ENCODE data around the gene TMCO4.
A peak's percentile ranks its signal among the peaks of the same experiment; 100 is the strongest.
"Not testable (repeated sequence)": the region's sequence is repeated elsewhere in the genome, so short reads cannot be mapped to it uniquely, and the experiment has no call there.

TMCO4 gene

GRCh38 chr1:19799230-19800075 lies at the start of gene TMCO4:
TMCO4 (minus strand) TSS chr1:19799916; CDS start chr1:19780758, 19,158 bp downstream.
- peak within 1 kb of the TSS; percentile 76; the same call in 1 of the 2 replicates for H3K4me3 ChIP-seq (ENCODE audit: low read length)
- TF ChIP-seq ZNF274 (IDR thresholded peaks at IDR 0.05; ENCODE audit: low read depth, low read length), result no peak

GRCh38 chr1:19849307-19849706 lies 49.6 kb upstream of the TMCO4 start:
- not testable (repeated sequence) for H3K4me3 ChIP-seq (ENCODE audit: low read length)

GRCh38 chr1:19847334-19847733 lies 47.6 kb upstream of the TMCO4 start:
- H3K4me3 ChIP-seq (ENCODE audit: low read length), result not testable (repeated sequence)

GRCh38 chr1:19846338-19846737 lies 46.6 kb upstream of the TMCO4 start:
- no peak overlapping the region for H3K4me3 ChIP-seq (ENCODE audit: low read length)
- TF ChIP-seq ZNF274 (IDR thresholded peaks at IDR 0.05; ENCODE audit: low read depth, low read length), result no peak

GRCh38 chr1:19845555-19845954 lies 45.8 kb upstream of the TMCO4 start:
- H3K4me3 ChIP-seq (ENCODE audit: low read length), result no peak overlapping the region
- TF ChIP-seq ZNF274 (IDR thresholded peaks at IDR 0.05; ENCODE audit: low read depth, low read length), result no peak

GRCh38 chr1:19844731-19845495 lies 45.2 kb upstream of the TMCO4 start:
- no peak overlapping the region for H3K4me3 ChIP-seq (ENCODE audit: low read length)
- TF ChIP-seq ZNF274 (IDR thresholded peaks at IDR 0.05; ENCODE audit: low read depth, low read length), result no peak

- no peak overlapping the region for H3K4me3 ChIP-seq (ENCODE audit: low read length)
- TF ChIP-seq ZNF274 (IDR thresholded peaks at IDR 0.05; ENCODE audit: low read depth, low read length), result no peak
These were observed 40.5 kb upstream of the TMCO4 start for GRCh38 chr1:19840228-19840627.

- no peak overlapping the region for H3K4me3 ChIP-seq (ENCODE audit: low read length)
- no peak for TF ChIP-seq ZNF274 (IDR thresholded peaks at IDR 0.05; ENCODE audit: low read depth, low read length)
These were observed 38.1 kb upstream of the TMCO4 start for GRCh38 chr1:19837866-19838265.

GRCh38 chr1:19835578-19835977 lies 35.9 kb upstream of the TMCO4 start:
- TF ChIP-seq ZNF274 (IDR thresholded peaks at IDR 0.05; ENCODE audit: low read depth, low read length), result no peak
- H3K4me3 ChIP-seq (ENCODE audit: low read length), result no peak overlapping the region

- TF ChIP-seq ZNF274 (IDR thresholded peaks at IDR 0.05; ENCODE audit: low read depth, low read length), result no peak
- H3K4me3 ChIP-seq (ENCODE audit: low read length), result no peak overlapping the region
These were observed 31.7 kb upstream of the TMCO4 start for GRCh38 chr1:19831441-19831840.

- H3K4me3 ChIP-seq (ENCODE audit: low read length), result no peak overlapping the region
- TF ChIP-seq ZNF274 (IDR thresholded peaks at IDR 0.05; ENCODE audit: low read depth, low read length), result no peak
These were observed 28.8 kb upstream of the TMCO4 start for GRCh38 chr1:19828546-19828945.

GRCh38 chr1:19825298-19825697 lies 25.6 kb upstream of the TMCO4 start:
- TF ChIP-seq ZNF274 (IDR thresholded peaks at IDR 0.05; ENCODE audit: low read depth, low read length), result no peak
- no peak overlapping the region for H3K4me3 ChIP-seq (ENCODE audit: low read length)

- TF ChIP-seq ZNF274 (IDR thresholded peaks at IDR 0.05; ENCODE audit: low read depth, low read length), result no peak
- H3K4me3 ChIP-seq (ENCODE audit: low read length), result no peak overlapping the region
These were observed 24.8 kb upstream of the TMCO4 start for GRCh38 chr1:19824541-19824940.

- H3K4me3 ChIP-seq (ENCODE audit: low read length), result no peak overlapping the region
- no peak for TF ChIP-seq ZNF274 (IDR thresholded peaks at IDR 0.05; ENCODE audit: low read depth, low read length)
These were observed 24.3 kb upstream of the TMCO4 start for GRCh38 chr1:19824036-19824435.

GRCh38 chr1:19819701-19820100 lies 20.0 kb upstream of the TMCO4 start:
- no peak overlapping the region for H3K4me3 ChIP-seq (ENCODE audit: low read length)
- no peak for TF ChIP-seq ZNF274 (IDR thresholded peaks at IDR 0.05; ENCODE audit: low read depth, low read length)

Measured in GM08714 (cell line).